Stimulated activated CD4-positive, alpha-beta T cell treated with anti-CD3 and anti-CD28 coated beads, Interleukin-2, amount 100 ng/mL, for 48 hours (primary cell): Measurements from ENCODE around the gene SLC25A30.

ENCODE experiments used
- DNase-seq, 2 donors: peaks; one replicate each; pipeline ENCODE4 v3.0.0-alpha.2; 2020

SLC25A30 gene, protein sequence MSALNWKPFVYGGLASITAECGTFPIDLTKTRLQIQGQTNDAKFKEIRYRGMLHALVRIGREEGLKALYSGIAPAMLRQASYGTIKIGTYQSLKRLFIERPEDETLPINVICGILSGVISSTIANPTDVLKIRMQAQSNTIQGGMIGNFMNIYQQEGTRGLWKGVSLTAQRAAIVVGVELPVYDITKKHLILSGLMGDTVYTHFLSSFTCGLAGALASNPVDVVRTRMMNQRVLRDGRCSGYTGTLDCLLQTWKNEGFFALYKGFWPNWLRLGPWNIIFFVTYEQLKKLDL

DNA sequence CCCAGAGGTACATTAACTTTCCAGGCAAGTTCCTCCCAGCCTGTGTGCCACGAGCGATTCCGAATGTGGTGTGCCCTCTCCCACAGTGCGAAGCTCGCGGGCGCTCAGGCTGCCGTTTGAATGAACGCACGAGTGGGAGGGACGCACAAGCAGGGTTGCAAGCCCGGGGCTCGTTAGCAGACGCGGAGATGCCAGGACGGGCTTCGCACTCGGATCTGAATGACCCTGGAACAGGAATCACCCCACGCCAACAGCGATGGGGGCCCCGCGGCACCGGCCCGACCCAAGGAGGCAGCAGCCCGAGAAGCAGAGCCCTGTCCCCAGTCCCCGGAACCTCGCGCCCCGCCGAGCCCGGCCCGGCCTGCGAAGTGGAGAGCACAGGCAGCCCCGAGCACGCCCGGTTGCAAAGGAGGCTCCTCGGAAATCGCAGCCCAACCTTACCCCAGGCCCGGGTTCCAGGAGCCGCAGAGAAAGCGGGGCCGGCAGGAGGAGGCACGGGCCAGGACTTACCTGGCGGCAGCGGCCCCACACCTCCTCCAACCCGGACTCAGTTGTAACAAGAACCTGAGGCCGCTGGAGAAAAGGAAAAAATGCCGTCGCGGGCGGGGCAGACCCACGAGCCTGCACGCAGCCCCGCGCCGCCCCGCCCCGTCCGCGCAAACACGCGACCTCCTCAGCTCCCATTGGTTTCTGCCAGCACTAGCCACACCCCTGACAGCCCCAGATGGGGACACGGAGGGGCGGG is at the start of gene SLC25A30:
TSS of gene SLC25A30 (minus strand) at position 584 of the 745 bp plus-strand sequence. CDS start 6,948 bp downstream, outside the sequence.
- DNase-seq = peak; percentile 83 to 87

DNA sequence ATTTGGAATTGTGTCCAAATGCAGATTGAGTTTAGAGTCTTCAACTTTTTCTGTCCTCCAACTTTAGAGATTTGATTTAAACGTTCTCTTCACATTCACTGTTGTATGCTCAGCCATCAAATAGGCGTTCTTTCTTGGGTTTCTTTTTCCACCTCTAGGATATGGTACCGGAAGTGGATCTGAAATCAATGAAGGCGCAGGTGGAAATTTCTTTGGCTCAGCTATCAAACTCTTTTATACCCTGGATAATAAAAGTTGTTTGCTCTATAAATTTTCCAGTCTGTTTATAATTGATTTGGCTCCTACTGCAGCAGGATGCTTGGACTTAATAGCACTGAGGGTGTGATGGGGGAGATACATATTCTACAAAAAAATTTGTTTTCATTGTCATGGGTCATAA is 48.2 kb upstream of the SLC25A30 start:
- DNase-seq = no peak

DNA sequence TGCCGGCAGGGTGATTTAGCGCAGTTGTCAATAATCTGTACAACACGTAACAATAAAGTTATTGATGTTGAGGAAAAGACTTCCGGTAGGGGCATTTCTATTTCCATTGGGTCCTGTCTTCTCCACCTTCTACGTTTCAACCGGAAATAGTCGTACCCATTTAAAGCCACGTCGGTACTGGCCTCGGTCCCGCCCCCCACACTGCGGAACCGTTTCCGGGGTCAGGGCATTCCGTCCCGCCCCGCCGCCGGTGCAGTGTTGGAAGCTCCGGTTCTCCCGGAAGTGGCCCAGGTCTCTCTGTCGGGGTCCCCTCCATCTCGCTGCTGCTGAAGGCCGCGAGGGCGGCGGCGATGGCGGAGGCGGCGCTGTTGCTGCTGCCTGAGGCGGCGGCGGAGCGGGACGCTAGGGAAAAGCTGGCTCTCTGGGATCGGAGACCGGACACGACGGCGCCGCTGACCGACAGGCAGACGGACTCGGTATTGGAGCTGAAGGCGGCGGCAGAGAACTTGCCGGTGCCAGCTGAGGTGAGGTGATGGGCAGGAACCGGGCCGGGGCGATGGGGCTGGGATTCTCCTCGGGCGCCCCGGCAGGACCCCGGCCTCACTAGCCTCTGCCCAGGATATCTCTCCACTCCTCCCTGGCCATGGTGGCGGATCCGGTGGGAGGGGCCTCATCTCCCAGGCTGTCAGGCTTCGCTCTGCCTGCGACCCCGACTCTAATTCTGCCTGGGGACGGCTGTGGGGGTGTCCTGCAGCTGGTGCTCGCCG is 46.7 kb upstream of the SLC25A30 start, which contains the start of gene COG3:
TSS of gene COG3 (plus strand) at position 253 of the 767 bp plus-strand sequence. CDS start at position 351, 98 bp downstream.
- peak; percentile 89 for DNase-seq

DNA sequence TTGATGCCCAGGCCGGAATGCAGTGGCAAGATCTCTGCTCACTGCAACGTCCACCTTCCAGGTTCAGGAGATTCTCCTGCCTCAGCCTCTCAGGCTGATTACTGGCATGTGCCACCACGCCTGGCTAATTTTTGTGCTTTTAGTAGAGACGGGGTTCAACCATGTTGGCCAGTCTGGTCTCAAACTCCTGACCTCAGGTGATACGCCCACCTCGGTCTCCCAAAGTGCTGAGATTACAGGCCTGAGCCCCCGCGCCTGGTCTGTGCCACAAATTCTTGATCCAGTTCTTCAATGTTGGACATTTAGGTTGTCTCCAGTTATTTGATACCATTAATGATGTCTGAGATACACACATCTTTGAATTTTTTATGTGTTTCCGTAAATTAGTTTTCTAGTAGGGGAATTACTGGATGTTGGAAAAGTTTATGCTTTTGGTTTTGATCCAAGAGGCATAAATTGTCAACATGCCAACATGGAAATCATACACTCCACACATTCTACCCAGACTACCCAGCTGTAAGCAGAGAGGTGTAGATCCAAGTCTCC is 46.0 kb upstream of the SLC25A30 start:
- DNase-seq = no peak

DNA sequence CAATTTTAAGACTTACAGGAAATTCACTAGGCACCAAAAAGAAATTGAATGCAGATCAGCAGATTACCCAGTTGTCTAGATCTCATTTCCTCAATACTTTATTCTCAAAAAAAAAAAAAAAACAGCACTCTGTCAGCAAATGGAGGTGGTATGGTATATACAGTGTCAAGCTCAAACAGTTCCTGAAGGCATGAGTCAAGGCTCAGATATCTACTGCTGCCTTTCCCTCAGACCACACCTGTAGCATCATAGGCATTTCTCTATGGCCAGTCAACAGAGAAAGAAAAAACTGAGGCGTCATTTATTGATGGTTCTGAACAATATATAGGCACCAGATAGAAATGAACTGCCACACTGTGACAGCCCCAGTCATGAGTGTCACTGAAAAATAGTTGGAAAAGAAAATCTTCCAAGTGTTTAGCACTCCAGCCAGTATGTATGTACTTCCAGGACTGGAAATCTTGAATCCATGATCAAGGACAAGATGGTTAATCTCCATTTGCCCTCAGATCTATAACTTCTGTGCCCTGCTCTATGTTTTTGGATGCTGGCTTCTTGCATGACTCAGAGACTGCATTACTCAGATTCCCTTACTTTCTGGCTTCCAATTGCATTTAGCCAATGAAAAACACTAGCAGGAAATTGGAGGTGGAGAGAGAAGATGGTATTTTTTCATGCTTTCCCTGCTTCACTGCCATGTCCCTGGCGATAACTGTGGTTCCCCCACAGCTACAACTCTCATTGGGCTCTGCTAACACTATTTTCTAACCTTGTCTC is 38.2 kb upstream of the SLC25A30 start:
- DNase-seq = no peak

DNA sequence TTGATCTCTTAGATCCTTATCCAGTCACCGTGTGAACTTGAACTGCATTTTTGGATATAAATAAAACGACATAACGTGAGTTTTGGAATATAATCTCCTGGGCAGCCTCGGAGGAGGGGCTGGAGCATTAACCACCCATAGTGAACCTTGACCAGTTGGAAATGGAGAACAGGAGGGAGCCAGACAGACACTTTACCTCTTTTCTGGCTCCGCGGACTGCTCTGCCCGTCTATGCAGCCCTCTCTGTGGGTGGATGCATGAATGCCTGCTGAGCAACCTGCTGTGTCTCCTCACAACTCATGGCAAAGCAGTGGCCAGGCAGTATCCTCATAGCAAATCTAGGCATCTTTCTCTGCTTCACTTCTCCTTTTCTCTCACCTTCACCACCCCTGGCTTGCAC is 36.0 kb upstream of the SLC25A30 start:
- DNase-seq = no peak

DNA sequence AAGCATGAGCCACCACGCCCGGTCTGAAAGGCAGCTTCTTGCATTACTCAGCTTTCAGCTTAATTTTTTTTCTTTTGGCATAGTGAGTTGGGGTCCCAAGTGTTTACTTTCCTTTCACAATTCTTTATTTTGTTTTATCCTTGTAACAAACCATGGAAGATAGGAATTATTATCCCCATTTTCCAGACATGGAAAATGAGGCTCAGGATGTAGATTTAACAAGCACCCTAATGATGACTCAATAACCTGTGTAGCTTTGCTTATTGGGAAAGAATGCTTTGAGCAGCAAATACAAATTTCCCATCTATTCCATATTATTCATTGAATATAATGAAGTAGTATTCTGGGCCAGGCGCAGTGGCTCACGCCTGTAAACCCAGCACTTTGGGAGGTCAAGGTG is 33.1 kb upstream of the SLC25A30 start:
- DNase-seq = no peak

DNA sequence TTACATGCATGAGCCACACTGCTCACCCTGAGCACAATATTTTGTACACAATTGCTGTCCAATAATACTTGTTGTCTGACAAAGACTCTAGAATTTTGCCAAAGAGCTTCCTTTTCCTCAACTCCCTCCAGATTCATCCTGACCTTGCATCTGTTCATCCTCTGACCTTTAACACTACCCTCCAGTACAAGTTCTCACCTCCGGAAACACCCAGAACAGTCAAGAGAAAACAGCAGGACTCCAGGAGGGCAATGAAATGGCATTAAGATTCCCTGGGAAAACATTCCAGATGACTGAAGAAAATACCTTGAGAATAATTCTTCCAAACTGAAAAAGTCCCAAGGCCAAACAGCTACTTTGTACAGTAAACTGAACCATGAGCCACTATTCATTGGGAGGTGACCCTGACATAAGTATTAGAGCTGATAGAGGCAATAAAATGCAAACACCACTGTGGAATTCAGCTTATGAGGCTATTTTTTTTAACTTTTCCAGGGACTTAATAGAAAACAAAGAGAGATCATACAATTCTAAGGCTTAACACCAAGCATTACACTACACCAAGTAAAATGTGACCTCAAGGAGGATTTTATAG is 30.9 kb upstream of the SLC25A30 start:
- no peak for DNase-seq

DNA sequence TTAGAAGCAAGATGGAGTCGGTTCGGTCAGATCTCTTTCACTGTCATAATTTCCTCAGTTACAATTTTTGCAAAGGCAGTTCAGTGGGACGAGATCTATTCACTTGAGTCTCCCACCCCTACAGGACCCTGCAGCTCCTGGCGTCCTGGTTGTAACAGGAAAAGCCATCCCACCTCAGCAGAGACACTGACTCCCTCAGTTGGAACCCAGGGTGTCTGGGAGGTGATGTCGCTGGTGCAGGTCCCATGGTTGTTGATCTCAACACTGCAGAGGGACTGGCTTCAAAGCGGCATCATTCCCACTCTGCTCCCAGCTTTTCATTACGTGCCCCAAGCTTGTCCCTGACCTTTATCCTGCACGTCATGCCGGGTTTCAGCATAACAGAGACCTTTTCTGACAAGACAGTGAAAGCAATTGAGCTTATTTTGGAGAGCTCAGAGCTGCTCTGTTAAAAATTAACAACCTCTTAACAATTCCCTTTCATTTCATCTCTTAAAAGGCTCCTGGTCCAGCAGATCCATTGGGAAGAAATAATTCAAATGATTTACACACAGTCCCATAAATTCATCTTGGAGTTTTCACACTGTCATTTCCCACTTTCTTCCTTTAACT is 29.0 kb upstream of the SLC25A30 start:
- DNase-seq = no peak

DNA sequence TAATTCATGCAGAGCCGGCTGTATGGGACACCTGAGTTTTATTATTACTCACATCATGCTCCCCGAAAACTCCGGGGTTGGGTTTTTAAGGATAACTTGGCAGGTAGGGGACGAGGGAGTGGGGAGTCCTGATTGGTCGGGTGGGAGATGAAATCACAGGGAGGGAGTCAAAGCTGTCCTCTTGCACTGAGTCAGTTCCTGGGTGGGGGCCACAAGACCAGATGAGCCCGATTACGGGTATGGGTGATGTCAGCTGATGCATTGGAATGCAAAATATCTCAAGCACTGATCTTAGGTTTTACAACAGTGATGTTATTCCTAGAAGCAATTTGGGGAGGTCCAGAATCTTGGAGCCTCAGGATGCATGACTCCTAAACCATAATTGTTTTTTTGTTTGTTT is 28.0 kb upstream of the SLC25A30 start:
- no peak for DNase-seq

DNA sequence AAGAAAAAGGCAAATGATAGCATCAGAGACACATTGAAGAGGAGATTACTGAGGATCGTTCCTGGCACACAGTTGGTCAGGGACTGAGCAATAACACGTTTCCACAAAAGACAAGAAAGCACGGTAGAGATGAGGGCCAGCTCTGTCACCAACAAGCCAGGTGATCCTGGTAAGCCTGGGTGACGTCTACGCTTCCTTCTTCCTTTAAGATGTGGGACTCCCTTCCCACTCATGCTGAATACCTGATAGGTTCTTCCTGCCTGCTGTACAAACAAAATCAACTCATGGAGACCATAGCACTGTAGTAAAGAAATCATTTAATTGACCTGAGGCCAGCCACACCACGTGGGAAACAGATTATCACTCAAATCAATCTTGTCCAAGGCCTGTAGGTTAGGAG is 26.9 kb upstream of the SLC25A30 start:
- no peak for DNase-seq

DNA sequence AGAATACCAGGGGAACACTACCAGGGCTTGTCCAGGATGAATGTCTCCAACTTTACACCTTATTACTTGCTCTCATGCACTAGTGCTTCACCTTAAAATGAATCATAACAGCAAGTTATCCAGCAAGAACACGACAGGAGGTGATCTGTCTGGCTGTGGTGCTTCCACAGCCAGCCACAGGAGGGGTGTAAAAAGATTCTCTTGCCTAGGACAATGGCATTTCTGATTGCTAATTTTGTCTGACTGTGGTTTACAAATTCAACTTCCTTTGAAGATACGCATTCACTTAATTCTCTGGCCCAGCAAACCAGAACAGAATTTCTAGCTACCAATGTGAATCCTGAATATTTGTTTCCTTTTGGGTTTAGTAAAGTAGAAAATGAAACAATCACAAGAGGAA is 23.5 kb upstream of the SLC25A30 start:
- no peak for DNase-seq

DNA sequence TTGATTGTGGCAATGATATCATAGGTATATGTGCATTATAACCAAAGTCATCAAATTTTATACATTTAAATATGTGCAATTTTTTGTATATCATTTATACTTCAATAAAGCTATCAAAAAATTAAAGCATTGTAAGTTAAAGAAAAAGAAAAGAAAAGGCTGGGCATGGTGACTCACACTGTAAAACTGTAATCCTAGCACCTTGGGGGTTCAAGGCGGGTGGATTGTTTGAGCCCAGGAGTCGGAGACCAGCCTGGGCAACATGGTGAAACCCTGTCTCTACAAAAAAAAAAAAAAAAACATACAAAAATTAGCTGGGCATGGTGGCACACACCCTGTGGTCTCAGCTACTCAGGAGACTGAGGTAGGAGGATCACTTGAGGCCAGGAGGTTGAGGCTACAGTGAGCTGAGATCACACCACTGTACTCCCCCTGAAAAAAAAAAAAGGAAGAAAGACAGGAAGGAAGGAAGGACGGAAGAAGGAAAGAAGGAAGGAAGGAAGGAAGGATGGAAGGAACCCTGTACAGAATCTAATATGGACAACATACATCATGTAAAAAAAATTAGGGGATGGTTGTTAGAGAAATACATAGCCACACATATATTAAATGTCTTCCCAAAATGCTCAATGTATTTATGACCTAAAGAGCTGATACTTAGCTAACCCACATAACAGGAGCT is 21.7 kb upstream of the SLC25A30 start:
- no peak for DNase-seq

DNA sequence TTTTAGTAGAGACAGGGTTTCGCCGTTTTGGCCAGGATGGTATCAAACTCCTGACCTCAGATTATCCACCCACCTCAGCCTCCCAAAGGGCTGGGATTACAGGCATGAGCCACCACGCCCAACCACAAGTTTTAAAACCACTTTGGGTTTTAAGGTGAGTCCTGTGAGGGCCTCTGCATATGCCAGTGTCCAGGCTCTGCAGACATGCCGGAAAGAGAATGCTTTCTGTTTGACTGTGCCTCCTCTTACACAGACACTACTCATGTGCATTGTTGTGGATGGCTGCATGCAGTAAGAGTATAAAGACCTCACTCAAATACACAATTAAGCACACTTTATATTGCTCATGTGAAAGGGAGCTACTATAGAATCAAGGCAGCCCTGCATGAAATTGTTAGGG is 20.8 kb upstream of the SLC25A30 start:
- no peak for DNase-seq

DNA sequence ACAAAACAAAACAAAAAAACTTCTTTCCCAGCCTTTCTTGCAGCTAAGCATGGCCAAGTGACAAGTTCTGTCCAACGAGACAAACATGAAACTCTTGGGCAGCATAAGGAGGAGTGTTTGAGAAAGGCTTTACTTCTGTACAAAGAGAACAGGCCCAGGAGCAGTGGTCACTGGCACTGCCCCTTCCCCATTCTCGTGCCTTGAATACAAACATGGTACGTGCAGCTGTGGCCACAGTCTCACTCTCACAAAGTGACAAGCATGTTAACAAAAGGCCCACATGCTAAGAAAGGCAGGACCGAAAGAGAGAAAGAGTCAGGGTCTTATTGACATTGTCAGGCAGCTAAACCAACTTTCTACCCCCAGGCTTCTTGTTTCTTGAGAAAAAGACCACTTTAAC is 19.8 kb upstream of the SLC25A30 start:
- DNase-seq = no peak

DNA sequence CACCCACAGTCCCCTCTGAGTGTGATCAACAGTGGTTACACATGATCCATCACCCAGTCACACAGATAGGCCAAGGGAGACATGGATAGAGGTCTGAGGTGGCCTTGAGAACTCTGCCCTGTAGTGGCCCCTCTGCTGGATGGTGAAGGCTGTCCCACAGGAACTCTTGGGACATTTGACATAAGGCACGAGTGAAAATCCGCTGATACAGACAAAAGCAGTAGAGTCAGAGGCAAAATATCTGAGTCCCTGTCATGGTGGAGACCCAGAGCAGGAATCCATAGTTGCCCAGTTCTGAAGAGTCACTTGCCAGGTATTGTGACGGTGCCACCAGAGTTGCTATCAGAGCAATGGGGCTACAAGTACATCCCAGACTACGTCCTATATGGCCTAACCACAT is 18.8 kb upstream of the SLC25A30 start:
- no peak for DNase-seq

DNA sequence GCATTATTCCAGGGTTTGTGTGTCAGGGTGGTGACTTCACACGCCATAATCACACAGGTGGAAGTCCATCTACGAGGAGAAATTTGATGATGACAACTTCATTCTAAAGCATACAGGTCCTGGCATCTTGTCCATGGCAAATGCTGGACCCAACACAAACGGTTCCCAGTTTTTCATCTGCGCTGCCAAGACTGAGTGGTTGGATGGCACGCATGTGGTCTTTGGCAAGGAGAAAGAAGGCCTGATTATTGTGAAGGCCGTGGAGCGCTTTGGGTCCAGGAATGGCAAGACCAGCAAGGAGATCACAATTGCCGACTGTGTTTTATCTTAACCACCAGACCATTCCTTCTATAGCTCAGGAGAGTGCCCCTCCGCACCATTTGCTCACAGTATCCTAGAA is 18.2 kb upstream of the SLC25A30 start:
- no peak for DNase-seq

DNA sequence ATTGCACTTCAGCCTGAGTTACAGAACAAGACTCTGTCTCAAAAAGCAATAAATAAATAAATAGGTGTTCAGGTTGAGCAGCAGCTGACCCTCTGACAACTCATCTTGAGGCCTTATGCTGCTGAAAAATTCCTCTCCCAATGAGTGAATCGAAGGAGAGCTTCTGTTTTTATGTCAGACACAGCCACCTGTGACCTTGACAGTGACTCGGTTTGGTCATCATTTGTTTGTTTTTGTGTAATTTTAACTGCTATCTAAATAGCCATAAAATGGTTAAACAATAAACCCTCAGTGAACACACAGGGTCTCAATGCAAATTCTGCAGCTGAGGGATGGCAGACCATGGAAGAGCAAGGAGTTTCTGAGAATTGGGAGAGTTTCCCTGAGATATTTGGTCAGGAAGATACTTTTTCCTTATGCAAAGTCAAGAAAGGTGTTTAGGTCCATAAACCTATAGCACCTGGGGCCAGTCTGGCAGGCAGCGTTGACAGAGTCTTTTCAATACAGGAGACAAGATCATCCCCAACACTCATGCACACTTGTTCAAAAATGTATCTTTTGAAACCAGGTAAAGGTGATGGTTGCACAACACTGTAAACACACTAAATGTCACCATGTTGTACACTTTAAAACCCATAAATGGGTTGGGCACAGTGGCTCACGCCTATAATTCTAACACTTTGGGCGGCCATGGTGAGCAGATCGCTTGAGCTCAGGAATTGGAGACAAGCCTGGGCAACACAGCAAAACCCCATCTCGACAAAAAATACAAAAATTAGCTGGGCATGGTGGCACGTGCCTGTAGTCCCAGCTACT is 16.6 kb upstream of the SLC25A30 start:
- no peak for DNase-seq

DNA sequence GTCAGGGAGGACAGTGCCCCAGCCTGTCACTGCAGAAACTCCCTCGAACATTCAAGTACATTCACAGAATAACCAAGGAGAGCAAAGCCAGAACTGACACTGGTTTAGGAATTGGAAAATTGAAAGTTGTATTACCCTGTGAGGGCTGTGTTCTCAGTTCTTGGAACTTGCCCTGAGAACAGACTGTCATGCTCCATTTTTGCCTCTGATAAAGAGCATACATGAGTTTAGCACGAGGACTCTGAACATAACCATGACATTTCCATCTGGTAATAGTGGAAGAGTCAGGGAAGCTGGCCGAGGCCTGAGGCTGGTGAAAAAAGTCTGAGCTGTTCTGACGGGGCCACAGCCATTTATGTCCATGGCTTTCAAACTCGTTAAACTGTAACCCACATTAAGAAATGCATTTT is 15.2 kb upstream of the SLC25A30 start:
- no peak for DNase-seq

DNA sequence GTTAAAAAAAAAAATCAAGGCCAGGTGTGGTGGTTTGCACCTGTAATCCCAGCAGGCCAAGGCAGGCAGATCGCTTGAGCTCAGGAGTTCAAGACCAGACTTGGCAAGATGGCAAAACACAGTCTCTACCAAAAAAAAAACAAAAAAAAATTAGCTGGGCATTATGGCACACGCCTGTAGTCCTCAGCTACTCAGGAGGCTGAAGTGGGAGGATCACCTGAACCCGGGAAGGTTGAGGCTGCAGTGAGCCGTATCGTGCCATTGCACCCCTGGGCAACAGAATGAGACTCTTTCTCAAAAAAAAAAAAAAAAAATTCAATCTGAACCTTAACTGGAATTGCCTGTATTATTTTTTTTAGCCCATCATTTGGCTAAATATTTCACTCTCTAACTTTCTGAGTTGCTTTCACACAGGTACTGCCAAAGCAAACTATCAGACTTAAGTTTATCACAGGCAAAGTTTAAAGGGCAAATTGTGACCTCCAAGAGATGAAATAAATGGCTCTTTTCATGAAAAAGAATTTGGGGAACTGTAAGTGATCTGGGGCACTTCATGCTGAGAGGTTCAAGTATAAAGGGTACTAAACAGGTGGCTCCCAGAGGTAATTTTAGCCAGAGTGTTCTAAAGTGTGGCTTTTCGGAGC is 14.7 kb upstream of the SLC25A30 start:
- no peak for DNase-seq
